SK-N-SH (cell line): ENCODE data around the gene TRIL. TPM values are rescaled to one million over a fixed set of nuclear protein-coding genes. Genes with fewer than 3 reads are reported as not detected.

ENCODE experiments used
- CTCF ChIA-PET: fragments of 300-600, 350-600 bp; formaldehyde crosslinking; extraction: SDS; loops from one replicate; lab custom pipeline; 2021; lab: Yijun Ruan, JAX
- POLR2A ChIA-PET: fragments of 350-600 bp; sonication (Branson Sonifier 250); formaldehyde crosslinking; extraction: SDS; loops from one replicate; lab custom pipeline; 2020; ENCODE audit warnings: antibody characterized with exemption, inconsistent platforms; lab: Yijun Ruan, JAX
- DNase-seq: peaks from one replicate; pipeline ENCODE4 v3.0.0; 2012
- H2AFZ ChIP-seq: fragments of 200-600 bp; sonication (generic); 2 replicates; pipeline ENCODE4 v1.8.1; 2016; ENCODE audit warnings: antibody characterized with exemption, mild to moderate bottlenecking, low read depth
- H3F3A ChIP-seq: fragments of 200-600 bp; sonication (generic); replicated peaks from 2 replicates; pipeline ENCODE3; 2016; ENCODE audit warnings: antibody characterized with exemption, mild to moderate bottlenecking; ENCODE audit not compliant: insufficient read depth
- H3K27ac ChIP-seq, 2 experiments: fragments of 200-500 bp in 1 of 2; fragments of 200-600 bp in 1 of 2; sonication (Bioruptor generic) in 1 of 2; sonication (generic), shearing (Covaris generic) in 1 of 2; 2 replicates each; pipeline versions ENCODE4 v1.5.1 to v1.6.1; 2014 to 2016; ENCODE audit warnings: low read depth in 2 of 2, inconsistent platforms in 1 of 2, low read length in 1 of 2, mild to moderate bottlenecking in 1 of 2, mixed read lengths in 1 of 2
- H3K27me3 ChIP-seq: fragments of 200-600 bp; sonication (generic), shearing (Covaris generic); 2 replicates; pipeline ENCODE4 v1.6.1; 2016; ENCODE audit warnings: mixed run types; ENCODE audit not compliant: insufficient read depth
- H3K36me3 ChIP-seq, 2 experiments: fragments of 200-500 bp in 1 of 2; fragments of 200-600 bp in 1 of 2; sonication (Bioruptor generic) in 1 of 2; sonication (generic) in 1 of 2; replicated peaks in 1 of 2; 2 replicates each; pipeline versions ENCODE3 to v1.5.1; 2014 to 2016; ENCODE audit warnings: low read length in 1 of 2, mild to moderate bottlenecking in 1 of 2; ENCODE audit not compliant: insufficient read depth in 2 of 2, control insufficient read depth in 1 of 2
- H3K4me1 ChIP-seq, 2 experiments: fragments of 200-500 bp in 1 of 2; fragments of 200-600 bp in 1 of 2; sonication (Bioruptor generic) in 1 of 2; sonication (generic), shearing (Covaris generic) in 1 of 2; 2 replicates each; pipeline versions ENCODE4 v1.5.1 to v1.6.1; 2014 to 2016; ENCODE audit warnings: low read depth in 1 of 2, low read length in 1 of 2, mixed run types in 1 of 2; ENCODE audit not compliant: insufficient read depth in 2 of 2, control insufficient read depth in 1 of 2
- H3K4me2 ChIP-seq: fragments of 200-600 bp; sonication (generic), shearing (Covaris generic); 2 replicates; pipeline ENCODE4 v1.6.1; 2017; ENCODE audit warnings: mixed run types
- H3K4me3 ChIP-seq, 2 experiments: fragments of 200-500 bp in 1 of 2; fragments of 200-600 bp in 1 of 2; sonication (Bioruptor generic) in 1 of 2; sonication (generic), shearing (Covaris generic) in 1 of 2; 2 replicates each; pipeline versions ENCODE4 v1.5.1 to v1.8.1; 2014 to 2016; ENCODE audit warnings: low read depth in 2 of 2, inconsistent platforms in 1 of 2, low read length in 1 of 2, mild to moderate bottlenecking in 1 of 2, mixed read lengths in 1 of 2, moderate library complexity in 1 of 2
- H3K79me2 ChIP-seq: fragments of 200-600 bp; sonication (generic); 2 replicates; pipeline ENCODE4 v1.8.1; 2017; ENCODE audit warnings: mild to moderate bottlenecking; ENCODE audit not compliant: insufficient read depth
- H3K9ac ChIP-seq: fragments of 200-600 bp; sonication (generic); 2 replicates; pipeline ENCODE4 v1.6.1; 2017; ENCODE audit warnings: mixed run types
- H3K9me2 ChIP-seq: fragments of 200-600 bp; sonication (generic); 2 replicates; pipeline ENCODE4 v1.6.1; 2017; ENCODE audit warnings: mixed run types
- H3K9me3 ChIP-seq: fragments of 200-600 bp; sonication (generic); 2 replicates; pipeline ENCODE4 v1.6.1; 2017; ENCODE audit warnings: mixed run types, mild to moderate bottlenecking, moderate library complexity
- H4K20me1 ChIP-seq: fragments of 200-600 bp; sonication (generic); 2 replicates; pipeline ENCODE4 v1.6.1; 2017; ENCODE audit warnings: mild to moderate bottlenecking, mixed run types; ENCODE audit not compliant: insufficient read depth
- CHD2 ChIP-seq: fragments of 150-350 bp; IDR thresholded peaks from 2 replicates; pipeline ENCODE4 v1.6.1; 2018; ENCODE audit warnings: low read length; ENCODE audit not compliant: partially characterized antibody
- CTCF ChIP-seq: fragments of 200-600 bp; sonication (generic); IDR thresholded peaks from 2 replicates; pipeline ENCODE4 v1.6.1; 2017; ENCODE audit warnings: antibody characterized with exemption, mild to moderate bottlenecking, moderate library complexity
- EP300 ChIP-seq, 2 experiments: IDR thresholded peaks; 2 replicates each; pipeline versions ENCODE4 v1.4.0 to v1.6.1; 2012; ENCODE audit warnings: borderline replicate concordance in 1 of 2, low read depth in 1 of 2, low read length in 1 of 2
- EZH2phosphoT487 ChIP-seq: fragments of 200-600 bp; sonication (generic); IDR thresholded peaks from 2 replicates; pipeline ENCODE4 v1.6.1; 2017; ENCODE audit warnings: low read depth, mixed run types, mild to moderate bottlenecking, antibody characterized with exemption, moderate library complexity, borderline replicate concordance
- FOXJ3 ChIP-seq: sonication (generic); formaldehyde crosslinking; IDR thresholded peaks from 2 replicates; pipeline ENCODE4 v1.5.1; 2020; ENCODE audit warnings: mild to moderate bottlenecking, missing genetic modification reagents
- FOXM1 ChIP-seq: IDR thresholded peaks from 2 replicates; pipeline ENCODE4 v1.4.0; 2012; ENCODE audit warnings: low read depth, mild to moderate bottlenecking
- GABPA ChIP-seq: IDR thresholded peaks from 2 replicates; pipeline ENCODE4 v1.4.0; 2012; ENCODE audit warnings: low read depth, mild to moderate bottlenecking
- GATA2 ChIP-seq: sonication (generic); formaldehyde crosslinking; IDR thresholded peaks from 2 replicates; pipeline ENCODE4 v1.5.0; 2020; ENCODE audit warnings: mild to moderate bottlenecking, missing genetic modification reagents
- JUND ChIP-seq: IDR thresholded peaks from 2 replicates; pipeline ENCODE4 v1.4.0; 2012
- MAX ChIP-seq: IDR thresholded peaks from 2 replicates; pipeline ENCODE4 v1.4.0; 2012; ENCODE audit warnings: low read depth
- MEF2A ChIP-seq: IDR thresholded peaks from 2 replicates; pipeline ENCODE4 v1.4.0; 2012; ENCODE audit warnings: low read depth, borderline replicate concordance
- MXI1 ChIP-seq: IDR thresholded peaks from 2 replicates; pipeline ENCODE4 v1.6.1; 2012; ENCODE audit warnings: mild to moderate bottlenecking, low read depth, low read length, improper control_type of control experiment
- NFIC ChIP-seq: IDR thresholded peaks from 2 replicates; pipeline ENCODE4 v1.4.0; 2012; ENCODE audit warnings: borderline replicate concordance
- NRF1 ChIP-seq: IDR thresholded peaks from 2 replicates; pipeline ENCODE4 v1.6.1; 2012; ENCODE audit warnings: low read depth, mild to moderate bottlenecking, low read length
- POLR2AphosphoS5 ChIP-seq: IDR thresholded peaks from 2 replicates; pipeline ENCODE4 v1.6.1; 2012; ENCODE audit warnings: low read depth, low read length
- RAD21 ChIP-seq: IDR thresholded peaks from 2 replicates; pipeline ENCODE4 v1.6.1; 2012; ENCODE audit warnings: mild to moderate bottlenecking, low read length
- RCOR1 ChIP-seq: fragments of 150-350 bp; IDR thresholded peaks from 2 replicates; pipeline ENCODE4 v1.6.1; 2017; ENCODE audit warnings: antibody characterized with exemption, low read length
- REST ChIP-seq: IDR thresholded peaks from 2 replicates; pipeline ENCODE4 v1.6.1; 2012; ENCODE audit warnings: mild to moderate bottlenecking, low read depth, low read length, moderate library complexity
- RFX5 ChIP-seq: IDR thresholded peaks from 2 replicates; pipeline ENCODE4 v1.6.1; 2012; ENCODE audit warnings: mild to moderate bottlenecking, improper control_type of control experiment, low read length
- SIN3A ChIP-seq: IDR thresholded peaks from 2 replicates; pipeline ENCODE4 v1.6.1; 2012; ENCODE audit warnings: low read depth, mild to moderate bottlenecking, low read length, moderate library complexity, borderline replicate concordance
- SMC3 ChIP-seq: IDR thresholded peaks from 2 replicates; pipeline ENCODE4 v1.6.1; 2012; ENCODE audit warnings: low read depth, low read length, improper control_type of control experiment
- TAF1 ChIP-seq: IDR thresholded peaks from 2 replicates; pipeline ENCODE4 v1.6.1; 2012; ENCODE audit warnings: low read depth, mild to moderate bottlenecking, low read length, moderate library complexity, borderline replicate concordance
- TCF12 ChIP-seq: IDR thresholded peaks from 2 replicates; pipeline ENCODE4 v1.4.0; 2012
- TEAD4 ChIP-seq: IDR thresholded peaks from 2 replicates; pipeline ENCODE4 v1.4.0; 2012; ENCODE audit warnings: mild to moderate bottlenecking, borderline replicate concordance; ENCODE audit not compliant: insufficient read depth
- WGBS: methylation state at CpG from one replicate; pipeline ENCODE4 v1.1.6; 2017; ENCODE audit warnings: low lambda C conversion rate; 5-methylcytosine and 5-hydroxymethylcytosine counted together
- polyA plus RNA-seq, 3 experiments: library from polyadenylated mRNA; depleted of rRNA; stranded (reverse); fragments of >200 nt; gene quantifications; 2 replicates each; pipeline ENCODE4 v1.2.3, GENCODE V29; 2012
- TF ChIP-seq, protein P1 (sequence below): IDR thresholded peaks from 2 replicates; pipeline ENCODE4 v1.4.0; 2012; ENCODE audit warnings: low read depth, borderline replicate concordance
- TF ChIP-seq, protein P2 (sequence below): fragments of 150-350 bp; IDR thresholded peaks from 2 replicates; pipeline ENCODE4 v1.6.1; 2016; ENCODE audit warnings: mild to moderate bottlenecking, low read depth, low read length

Gene TRIL
- polyA plus RNA-seq, 1 of the 3 experiments (the other 2 are of a cell fraction): 0.18 TPM

GRCh38 chr7:28956608-28957063 lies 1.5 kb downstream of the TRIL start:
- Histone ChIP-seq H3K79me2 (no peaks in the 10 kb centered on the region), H3K36me3 (no peaks in the 10 kb centered on the region), H3F3A (peaks cover 19% of the 10 kb centered on the region), H2AFZ (peak overlapping the region; percentile 9; the same call in 1 of the 2 replicates), H3K9ac (no peak overlapping the region), H3K9me2 (no peaks in the 10 kb centered on the region), H3K4me2 (peak overlapping the region; percentile 86), H3K27ac (peak overlapping the region in 1 of 2 experiments; percentile 100; a peak in 2 of 4 replicates), H4K20me1 (no peaks in the 10 kb centered on the region), H3K4me1 (peaks cover 11 to 63% of the 10 kb centered on the region in 2 experiments), H3K4me3 (peak overlapping the region; percentile 52 to 59), H3K27me3 (peaks cover 42% of the 10 kb centered on the region), H3K9me3 (no peaks in the 10 kb centered on the region)
- CTCF ChIA-PET: interaction anchor here (0.6 to 37.1 kb wide), 71 partner anchors 12 to 656 kb away, joined by 3 to 1040 read pairs (median 5); partner anchors contain the start of gene CPVL
- WGBS: 2% methylated on average over 10 of the region's 39 CpGs
- POLR2A ChIA-PET: interaction anchor here (0.6 to 3.7 kb wide), 9 partner anchors 11 to 389 kb away, joined by 3 to 62 read pairs (median 5); no protein-coding TSS in a partner anchor
- DNase-seq: peak; percentile 95
- TF ChIP-seq FOXJ3 (CRISPR knock-in tag) (peak; percentile 85), EP300 (IDR thresholded peaks at IDR 0.05; ENCODE audit: borderline replicate concordance in 1 of 2, low read depth in 1 of 2, low read length in 1 of 2) (peak in 1 of 2 experiments; percentile 46; a peak in 1 of 4 replicates), SMC3 (peak; percentile 62), MAX (no peak), RAD21 (peak; percentile 64), MEF2A (no peak), POLR2AphosphoS5 (no peak), NFIC (no peak), GABPA (no peak), RCOR1 (no peak), GATA2 (CRISPR knock-in tag) (peak; percentile 98), JUND (no peak), TCF12 (no peak), EZH2phosphoT487 (no peak), TEAD4 (peak; percentile 34; the same call in 1 of the 2 replicates), CTCF (peak; percentile 75), MXI1 (no peak), RFX5 (no peak), CHD2 (peak; percentile 25), NRF1 (peak; percentile 39; the same call in 1 of the 2 replicates), SIN3A (no peak), FOXM1 (no peak), TAF1 (no peak), REST (no peak)
- TF ChIP-seq, protein P1, sequence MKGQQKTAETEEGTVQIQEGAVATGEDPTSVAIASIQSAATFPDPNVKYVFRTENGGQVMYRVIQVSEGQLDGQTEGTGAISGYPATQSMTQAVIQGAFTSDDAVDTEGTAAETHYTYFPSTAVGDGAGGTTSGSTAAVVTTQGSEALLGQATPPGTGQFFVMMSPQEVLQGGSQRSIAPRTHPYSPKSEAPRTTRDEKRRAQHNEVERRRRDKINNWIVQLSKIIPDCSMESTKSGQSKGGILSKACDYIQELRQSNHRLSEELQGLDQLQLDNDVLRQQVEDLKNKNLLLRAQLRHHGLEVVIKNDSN: no peak
- TF ChIP-seq, protein P2, sequence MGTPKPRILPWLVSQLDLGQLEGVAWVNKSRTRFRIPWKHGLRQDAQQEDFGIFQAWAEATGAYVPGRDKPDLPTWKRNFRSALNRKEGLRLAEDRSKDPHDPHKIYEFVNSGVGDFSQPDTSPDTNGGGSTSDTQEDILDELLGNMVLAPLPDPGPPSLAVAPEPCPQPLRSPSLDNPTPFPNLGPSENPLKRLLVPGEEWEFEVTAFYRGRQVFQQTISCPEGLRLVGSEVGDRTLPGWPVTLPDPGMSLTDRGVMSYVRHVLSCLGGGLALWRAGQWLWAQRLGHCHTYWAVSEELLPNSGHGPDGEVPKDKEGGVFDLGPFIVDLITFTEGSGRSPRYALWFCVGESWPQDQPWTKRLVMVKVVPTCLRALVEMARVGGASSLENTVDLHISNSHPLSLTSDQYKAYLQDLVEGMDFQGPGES: no peak
